Thyroid gland (tissue), 4 donors: Measurements from ENCODE around the gene RPS21. TPM values are rescaled to one million over a fixed set of nuclear protein-coding genes. Genes with fewer than 3 reads are reported as not detected.

ENCODE experiments used
- DNase-seq, 2 donors: peaks; one replicate each; pipeline ENCODE4 v3.0.0-alpha.2; 2019
- H3K27ac ChIP-seq, 3 donors: fragments of 200-600 bp; sonication (generic); 1 replicate in 2 of 3; 2 replicates in 1 of 3; pipeline ENCODE4 v1.5.1; 2016 to 2019; ENCODE audit warnings: mild to moderate bottlenecking in 1 of 3, moderate library complexity in 1 of 3
- H3K27me3 ChIP-seq: fragments of 200-600 bp; sonication (generic); one replicate; pipeline ENCODE4 v1.5.1; 2019
- H3K36me3 ChIP-seq, 2 donors: fragments of 200-600 bp; sonication (generic); one replicate each; pipeline ENCODE4 v1.5.1; 2016 to 2019
- H3K4me1 ChIP-seq, 2 donors: fragments of 200-600 bp; sonication (generic); one replicate each; pipeline ENCODE4 v1.5.1; 2017 to 2019
- H3K4me3 ChIP-seq, 3 donors: fragments of 200-600 bp; sonication (generic); replicated peaks in 1 of 3; 1 replicate in 2 of 3; 2 replicates in 1 of 3; pipeline ENCODE4 v1.5.1; 2016; ENCODE audit warnings: mild to moderate bottlenecking in 1 of 3
- H3K9me3 ChIP-seq: fragments of 200-600 bp; sonication (generic); one replicate; pipeline ENCODE4 v1.5.1; 2017
- POLR2A ChIP-seq, 2 donors: fragments of 450-650 bp; IDR thresholded peaks; one replicate each; pipeline ENCODE4 v1.6.1; 2017; ENCODE audit warnings: antibody characterized with exemption in 2 of 2, mild to moderate bottlenecking in 2 of 2, moderate library complexity in 1 of 2
- WGBS, 2 donors: methylation state at CpG; one replicate each; pipeline ENCODE4 v1.1.5; 2017; 5-methylcytosine and 5-hydroxymethylcytosine counted together
- intact Hi-C: fragments of 100-400 bp; cut with DNase I; formaldehyde crosslinking; loops from one replicate; pipeline ENCODE4 v1.15.1; 2023
- total RNA-seq, 4 donors: library from RNA; depleted of rRNA; stranded (reverse); fragments of >200 nt; gene quantifications; one replicate each; pipeline ENCODE4 v1.2.3, GENCODE V29; 2016
- TF ChIP-seq, protein P1 (sequence below), 6 experiments: fragments of 200-600 bp in 3 of 6; fragments of 450-650 bp in 3 of 6; sonication (generic) in 3 of 6; IDR thresholded peaks; one replicate each; pipeline ENCODE4 v1.5.1; 2016 to 2019; ENCODE audit warnings: antibody characterized with exemption in 6 of 6, mild to moderate bottlenecking in 2 of 6, inconsistent platforms in 1 of 6, moderate library complexity in 1 of 6

The RPS21 gene
- total RNA-seq, 4 donors from 2014 or later, result 1,818 to 3,649 (median 2,349) TPM

DNA sequence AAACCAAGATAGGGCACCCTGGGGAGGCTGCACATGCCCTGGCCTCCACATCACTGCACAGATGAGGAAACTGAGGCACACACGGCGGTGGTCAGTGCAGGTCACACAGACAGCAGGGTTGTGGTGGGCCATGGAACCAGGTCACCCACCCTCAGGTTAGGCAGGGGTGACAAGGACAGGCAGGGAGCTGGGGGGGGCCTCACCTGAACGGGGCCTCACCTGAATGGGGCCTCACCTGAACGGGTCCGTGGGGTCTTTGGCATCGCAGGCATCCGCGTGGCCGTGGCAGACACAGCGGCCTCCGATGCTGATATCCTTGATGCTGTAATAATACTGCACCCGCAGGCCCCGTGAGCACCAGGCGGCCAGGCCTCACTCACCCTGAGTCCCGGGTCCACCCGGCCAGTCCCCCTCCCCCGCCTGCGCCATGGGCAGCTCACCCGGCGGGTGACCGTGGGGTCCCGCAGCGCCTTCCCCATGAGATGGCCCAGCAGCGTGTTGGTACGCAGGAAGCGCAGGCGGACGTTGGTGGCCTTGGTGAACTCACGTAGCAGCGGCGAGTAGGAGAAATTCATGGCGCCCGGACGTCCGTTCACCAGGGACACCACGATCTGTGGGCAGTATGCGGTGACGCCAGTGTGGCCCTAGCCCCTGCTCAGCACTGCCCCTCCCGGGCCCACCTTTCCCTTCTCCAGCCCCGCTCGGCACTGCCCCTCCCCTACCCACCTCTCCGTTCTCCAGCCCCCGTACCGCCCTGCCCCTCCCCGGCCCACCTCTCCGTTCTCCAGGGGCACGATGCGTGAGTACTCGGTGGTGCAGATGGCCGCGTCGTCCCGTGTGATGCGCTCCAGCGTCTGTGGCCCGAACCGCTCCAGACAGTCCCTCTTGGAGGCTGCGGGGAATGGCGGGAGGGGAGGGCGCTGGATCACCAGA lies 35.2 kb upstream of the RPS21 start:
- intact Hi-C loops, result no loop called here
- H3K9me3 ChIP-seq, result no peaks in the 10 kb centered on the region
- H3K4me3 ChIP-seq, result no peak overlapping the region
- WGBS, 2 donors, result 90 to 91% methylated on average over 40 to 51 of the region's 60 CpGs
- peaks cover 4 to 14% of the 10 kb centered on the region in 2 donors for H3K36me3 ChIP-seq
- H3K4me1 ChIP-seq, result peaks cover 49 to 69% of the 10 kb centered on the region in 2 donors
- TF ChIP-seq, protein P1, sequence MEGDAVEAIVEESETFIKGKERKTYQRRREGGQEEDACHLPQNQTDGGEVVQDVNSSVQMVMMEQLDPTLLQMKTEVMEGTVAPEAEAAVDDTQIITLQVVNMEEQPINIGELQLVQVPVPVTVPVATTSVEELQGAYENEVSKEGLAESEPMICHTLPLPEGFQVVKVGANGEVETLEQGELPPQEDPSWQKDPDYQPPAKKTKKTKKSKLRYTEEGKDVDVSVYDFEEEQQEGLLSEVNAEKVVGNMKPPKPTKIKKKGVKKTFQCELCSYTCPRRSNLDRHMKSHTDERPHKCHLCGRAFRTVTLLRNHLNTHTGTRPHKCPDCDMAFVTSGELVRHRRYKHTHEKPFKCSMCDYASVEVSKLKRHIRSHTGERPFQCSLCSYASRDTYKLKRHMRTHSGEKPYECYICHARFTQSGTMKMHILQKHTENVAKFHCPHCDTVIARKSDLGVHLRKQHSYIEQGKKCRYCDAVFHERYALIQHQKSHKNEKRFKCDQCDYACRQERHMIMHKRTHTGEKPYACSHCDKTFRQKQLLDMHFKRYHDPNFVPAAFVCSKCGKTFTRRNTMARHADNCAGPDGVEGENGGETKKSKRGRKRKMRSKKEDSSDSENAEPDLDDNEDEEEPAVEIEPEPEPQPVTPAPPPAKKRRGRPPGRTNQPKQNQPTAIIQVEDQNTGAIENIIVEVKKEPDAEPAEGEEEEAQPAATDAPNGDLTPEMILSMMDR (IDR thresholded peaks at IDR 0.05), result no peak
- TF ChIP-seq POLR2A (IDR thresholded peaks at IDR 0.05), result no peak
- peak overlapping the region; percentile 24 to 92 (median 79) for H3K27ac ChIP-seq
- no peak for DNase-seq
- H3K27me3 ChIP-seq, result no peaks in the 10 kb centered on the region

DNA sequence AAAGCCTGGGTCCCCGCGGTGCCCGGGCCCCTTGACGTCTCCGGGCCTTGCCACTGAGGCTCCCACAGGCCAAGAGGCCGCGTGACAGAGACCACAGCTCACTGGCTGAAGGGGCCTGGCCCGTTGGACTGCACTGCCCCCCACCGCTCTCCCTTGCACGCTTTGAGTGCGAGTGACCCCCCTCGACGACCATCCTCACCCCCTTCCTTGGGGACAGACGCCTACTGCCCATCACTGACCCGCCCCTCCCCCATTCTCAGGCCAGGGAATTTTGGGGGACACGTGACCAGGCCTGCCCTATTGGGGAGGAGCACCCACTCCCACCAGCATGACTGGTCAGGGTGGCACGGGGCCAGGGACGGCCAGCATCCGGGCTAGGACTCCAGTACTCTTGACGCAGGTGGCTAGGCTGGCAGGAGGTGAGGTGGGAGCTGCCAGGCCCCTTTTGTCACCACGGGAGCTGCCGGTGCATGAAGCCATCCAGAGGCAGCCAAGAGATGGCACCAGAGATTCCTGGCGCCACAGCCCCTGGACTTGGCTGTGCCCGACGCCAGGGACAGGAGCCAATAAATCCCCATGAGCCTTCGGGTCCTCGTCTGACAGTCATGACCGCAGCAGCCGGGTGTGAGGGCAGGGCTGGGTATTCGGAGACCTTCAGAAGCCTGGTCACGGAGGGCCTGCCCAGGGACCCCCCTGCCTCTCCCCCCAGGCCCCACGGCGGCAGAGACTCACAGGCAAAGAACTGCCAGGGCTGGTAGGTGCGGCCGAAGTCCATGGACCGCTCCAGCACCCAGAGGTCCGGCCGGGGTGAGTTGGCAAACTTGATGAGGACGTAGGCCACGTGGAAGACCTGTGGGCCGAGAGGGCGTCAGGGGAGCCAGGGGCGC lies 34.3 kb upstream of the RPS21 start:
- H3K27me3 ChIP-seq, result no peaks in the 10 kb centered on the region
- peaks cover 0 to 14% of the 10 kb centered on the region in 2 donors for H3K36me3 ChIP-seq

DNA sequence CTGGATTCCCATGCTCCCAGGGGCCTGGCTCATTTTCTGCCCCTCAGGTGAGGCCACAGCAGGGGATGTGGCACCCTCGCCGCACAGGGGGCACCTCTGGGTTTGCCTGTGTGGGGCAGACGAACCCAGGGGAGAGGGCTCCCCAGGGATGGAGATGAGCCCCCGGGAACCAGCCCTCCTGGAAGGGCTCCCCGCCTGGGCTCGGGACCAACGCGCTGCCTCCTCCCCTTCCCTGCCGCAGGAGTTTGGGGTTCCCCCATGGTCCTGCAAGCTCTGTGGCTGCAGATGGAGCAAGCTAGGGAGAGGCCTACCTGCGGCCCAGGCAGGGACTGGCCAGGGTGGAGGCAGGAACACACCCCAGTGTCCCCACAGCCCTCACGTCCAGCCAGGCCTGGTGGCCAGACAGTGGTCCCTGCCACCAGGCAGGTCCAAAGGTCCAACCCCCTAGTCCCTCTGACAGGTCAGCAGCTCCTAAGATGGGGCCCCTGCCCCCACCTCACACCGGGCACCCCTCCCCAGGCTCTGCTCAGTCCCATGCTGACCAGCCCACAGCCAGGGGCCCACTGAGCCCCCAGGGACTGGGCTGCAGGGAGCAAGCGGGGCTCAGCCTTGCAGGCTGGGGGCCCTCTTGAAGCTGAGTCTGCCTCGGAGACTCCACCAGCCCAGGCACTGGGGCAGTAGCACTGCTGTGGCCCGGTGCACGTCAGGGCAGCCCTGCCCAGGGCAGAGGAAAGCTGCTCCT lies 33.4 kb upstream of the RPS21 start:
- Histone ChIP-seq H3K27me3 (no peaks in the 10 kb centered on the region), H3K4me1 (peaks cover 66 to 86% of the 10 kb centered on the region in 2 donors), H3K36me3 (peaks cover 0 to 14% of the 10 kb centered on the region in 2 donors), H3K9me3 (no peaks in the 10 kb centered on the region), H3K4me3 (no peak overlapping the region), H3K27ac (peak overlapping the region; percentile 82 to 97 (median 90))
- no peak for TF ChIP-seq POLR2A (IDR thresholded peaks at IDR 0.05)
- TF ChIP-seq, protein P1 (IDR thresholded peaks at IDR 0.05), result no peak
- intact Hi-C loops, result no loop called here
- 86 to 100% methylated on average over 3 to 11 of the region's 16 CpGs for WGBS, 2 donors
- no peak for DNase-seq

More for the DNA sequence above, 34.3 kb upstream of the RPS21 start:
- no peak overlapping the region for H3K4me3 ChIP-seq
- H3K9me3 ChIP-seq, result no peaks in the 10 kb centered on the region
- intact Hi-C loops, result no loop called here
- WGBS, 2 donors, result 53 to 59% methylated on average over 25 to 31 of the region's 43 CpGs
- peaks cover 58 to 78% of the 10 kb centered on the region in 2 donors for H3K4me1 ChIP-seq
- H3K27ac ChIP-seq, result peak overlapping the region; percentile 82 to 97 (median 90)
- DNase-seq, result peak; percentile 99
- TF ChIP-seq POLR2A (IDR thresholded peaks at IDR 0.05), result peak in 1 of 2 donors; percentile 35
- TF ChIP-seq, protein P1 (IDR thresholded peaks at IDR 0.05), result peak in 4 of 6 experiments; percentile 45 to 66 (median 48)

DNA sequence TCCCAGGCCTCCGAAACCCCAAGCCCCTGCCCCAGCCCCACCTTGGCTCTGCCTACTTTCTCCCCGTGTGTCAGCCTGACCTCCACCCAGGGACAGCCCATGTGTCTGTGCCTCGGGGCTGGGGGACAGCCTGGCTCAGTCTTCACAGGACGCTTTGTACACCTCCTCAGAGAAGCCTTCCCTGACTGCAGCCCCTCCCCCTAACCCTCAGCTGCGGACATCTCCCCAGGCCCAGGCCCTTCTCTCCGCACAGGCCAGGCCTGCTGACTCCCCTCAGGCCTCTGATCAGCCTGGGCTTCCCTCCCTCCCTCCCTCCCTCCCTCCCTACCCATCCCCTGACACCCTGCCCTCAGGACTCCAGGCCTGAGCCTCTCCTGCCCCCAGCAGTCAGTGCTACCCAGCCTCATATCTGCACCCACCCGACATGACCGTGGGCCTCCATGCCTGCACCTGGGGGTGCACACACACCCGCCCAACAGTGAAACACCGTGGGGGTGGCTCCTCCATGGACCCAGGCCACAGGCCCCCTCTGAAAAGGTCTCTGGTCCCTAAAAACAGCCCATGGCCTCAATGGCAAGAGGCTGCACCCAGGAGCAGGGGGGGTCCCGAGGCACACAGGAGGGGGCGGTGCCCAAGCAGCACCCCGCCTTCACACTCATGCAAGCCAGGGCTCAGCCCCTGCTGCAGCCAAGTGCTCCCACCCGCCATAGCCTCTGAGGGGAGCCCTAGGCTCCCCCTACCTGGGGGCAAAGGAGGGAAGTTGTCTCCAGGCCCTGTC lies 32.7 kb upstream of the RPS21 start:
- H3K9me3 ChIP-seq, result no peaks in the 10 kb centered on the region
- DNase-seq, result no peak
- TF ChIP-seq, protein P1 (IDR thresholded peaks at IDR 0.05), result no peak
- no peak for TF ChIP-seq POLR2A (IDR thresholded peaks at IDR 0.05)
- H3K36me3 ChIP-seq, result peaks cover 0 to 14% of the 10 kb centered on the region in 2 donors
- H3K4me3 ChIP-seq, result no peak overlapping the region
- no peaks in the 10 kb centered on the region for H3K27me3 ChIP-seq
- intact Hi-C loops, result no loop called here
- WGBS, 2 donors, result 84 to 88% methylated on average over 11 to 12 of the region's 14 CpGs
- peaks cover 74 to 94% of the 10 kb centered on the region in 2 donors for H3K4me1 ChIP-seq
- H3K27ac ChIP-seq, result peak overlapping the region in 2 of 3 donors; percentile 90 to 97
